Activated CD4-positive, alpha-beta T cell treated with anti-CD3 and anti-CD28 coated beads, Interleukin-2, amount 50 U/mL, for 48 hours (primary cell): Measurements from ENCODE around the gene BCKDK.
"Not testable (repeated sequence)": the region's sequence is repeated elsewhere in the genome, so short reads cannot be mapped to it uniquely, and the experiment has no call there.

Source experiments
- DNase-seq, 2 experiments: peaks; one replicate each; pipeline ENCODE4 v3.0.0-alpha.2; 2020

Gene BCKDK

GRCh38 chr16:31144418-31144817, 36.2 kb downstream of the BCKDK start:
- DNase-seq: not testable (repeated sequence)

- no peak for DNase-seq
These were observed 37.3 kb downstream of the BCKDK start for GRCh38 chr16:31145398-31145990.

- no peak for DNase-seq
These were observed 39.4 kb downstream of the BCKDK start for GRCh38 chr16:31147574-31147973.

- DNase-seq: no peak
These were observed 40.1 kb downstream of the BCKDK start for GRCh38 chr16:31148281-31148728.

- no peak for DNase-seq
These were observed 40.7 kb downstream of the BCKDK start for GRCh38 chr16:31148896-31149295.

GRCh38 chr16:31149332-31149731, 41.1 kb downstream of the BCKDK start:
- no peak for DNase-seq

GRCh38 chr16:31149894-31150890, 42.0 kb downstream of the BCKDK start, which contains the start of gene PRSS36:
Gene PRSS36 (minus strand): TSS chr16:31150066. CDS start chr16:31150035, 31 bp downstream.
- no peak for DNase-seq

- DNase-seq: not testable (repeated sequence)
These were observed 42.8 kb downstream of the BCKDK start for GRCh38 chr16:31150976-31151375.

- no peak for DNase-seq
These were observed 49.0 kb downstream of the BCKDK start for GRCh38 chr16:31157136-31157535.
